ENCODE data around the gene STAB2. TPM values are rescaled to one million over a fixed set of nuclear protein-coding genes. Genes with fewer than 3 reads are reported as not detected.

STAB2 gene
- total and polyA plus RNA-seq, 2 of the 4 experiments (the other 2 are of a cell fraction): not detected

- no peak overlapping the region for H3K4me3 ChIP-seq (ENCODE audit: insufficient read depth, low read depth, low read length)
- H2BK15ac ChIP-seq (ENCODE audit: low read depth, low read length): no peak overlapping the region
- TF ChIP-seq RAD21 (IDR thresholded peaks at IDR 0.05; ENCODE audit: low read length) (no peak), MAZ (IDR thresholded peaks at IDR 0.05; ENCODE audit: borderline replicate concordance, low read depth, low read length) (no peak), ELK1 (IDR thresholded peaks at IDR 0.05; ENCODE audit: borderline replicate concordance, low read depth, low read length) (no peak), MXI1 (IDR thresholded peaks at IDR 0.05; ENCODE audit: borderline replicate concordance, low read depth, low read length) (no peak), RFX5 (IDR thresholded peaks at IDR 0.05; ENCODE audit: low read depth, low read length) (no peak), RCOR1 (IDR thresholded peaks at IDR 0.05; ENCODE audit: insufficient replicate concordance, low read length) (no peak), POLR2A (IDR thresholded peaks at IDR 0.05; ENCODE audit: low read depth, low read length) (no peak), CEBPB (IDR thresholded peaks at IDR 0.05; ENCODE audit: low read depth, low read length) (no peak), USF2 (IDR thresholded peaks at IDR 0.05; ENCODE audit: low read depth, low read length) (no peak), NFE2L2 (IDR thresholded peaks at IDR 0.05; ENCODE audit: low read depth, low read length) (no peak), MAFK (IDR thresholded peaks at IDR 0.05; ENCODE audit: low read depth, low read length) (no peak), BHLHE40 (IDR thresholded peaks at IDR 0.05; ENCODE audit: low read depth, low read length) (no peak), FOS (IDR thresholded peaks at IDR 0.05; ENCODE audit: low read depth, low read length) (no peak), CHD1 (IDR thresholded peaks at IDR 0.05; ENCODE audit: low read depth, low read length) (no peak), CTCF (conservative IDR thresholded peaks at IDR 0.05; ENCODE audit: low read depth, low read length) (no peak), SMC3 (IDR thresholded peaks at IDR 0.05; ENCODE audit: low read depth, low read length) (no peak)
- no peak overlapping the region for H2BK120ac ChIP-seq (ENCODE audit: low read depth, low read length)
- no peak overlapping the region for H3K4me2 ChIP-seq (ENCODE audit: low read depth, low read length)
- ATAC-seq (ENCODE audit: low read depth) (no peak), DNase-seq (no peak)
- H3K9ac ChIP-seq (ENCODE audit: low read depth, low read length): no peak overlapping the region
- no peak overlapping the region for H2AK9ac ChIP-seq (replicated peaks; ENCODE audit: low read depth, low read length, poor library complexity)
- H4K20me1 ChIP-seq (ENCODE audit: insufficient read depth, low read length): no peaks in the 10 kb centered on the region
- in situ Hi-C loops (cut with MboI; ENCODE audit: low sequenced_read_pairs): no loop called here
- no peak overlapping the region for H3K14ac ChIP-seq (replicated peaks; ENCODE audit: low read depth, low read length)
- H2BK20ac ChIP-seq (ENCODE audit: low read depth, low read length): no peak overlapping the region
- BruUV-seq (replicated peaks): no TSS peak
- H3K27me3 ChIP-seq (ENCODE audit: control insufficient read depth, insufficient read depth, low read length): peaks cover 4% of the 10 kb centered on the region
- H3K56ac ChIP-seq (ENCODE audit: extremely low read depth, insufficient read depth, low read length): no peak overlapping the region
- no peak overlapping the region for H3K27ac ChIP-seq (ENCODE audit: insufficient read depth, low read length)
- H3K36me3 ChIP-seq (ENCODE audit: control insufficient read depth, insufficient read depth, low read length): no peaks in the 10 kb centered on the region
- ChIA-PET POLR2A (ENCODE audit: unreplicated experiment) (no interaction called here), CTCF (no interaction called here)
- H3K4me1 ChIP-seq (ENCODE audit: control insufficient read depth, insufficient read depth, low read length): peaks cover 4% of the 10 kb centered on the region
- H4K5ac ChIP-seq (ENCODE audit: low read depth, low read length): no peak overlapping the region
- no peaks in the 10 kb centered on the region for H3K9me3 ChIP-seq (ENCODE audit: control insufficient read depth, insufficient read depth, low read length)
- no peak overlapping the region for H4K91ac ChIP-seq (ENCODE audit: insufficient read depth, low read depth, low read length)
- intact Hi-C loops (cut with micrococcal nuclease): no loop called here
- no peak overlapping the region for H3K18ac ChIP-seq (ENCODE audit: low read depth, low read length)
- H3K4ac ChIP-seq (ENCODE audit: low read depth, low read length): no peak overlapping the region
- no peak overlapping the region for H3K23ac ChIP-seq (ENCODE audit: low read depth, low read length)
- H3K9me1 ChIP-seq (ENCODE audit: insufficient read depth, low read length): no peaks in the 10 kb centered on the region
- no peaks in the 10 kb centered on the region for H3K79me1 ChIP-seq (ENCODE audit: low read depth in 1 of 2, low read length in 2 of 2)
- H4K8ac ChIP-seq (ENCODE audit: low read depth in 2 of 2, low read length in 2 of 2): no peak overlapping the region
- dilution Hi-C loops (cut with HindIII; ENCODE audit: low sequenced_read_pairs, unreplicated experiment): no loop called here
- H2AK5ac ChIP-seq (ENCODE audit: low read depth, low read length): no peak overlapping the region
- 59% methylated on average over 2 of the region's 2 CpGs; no CpG with 5 or more reads in 1 of the 2 experiments for WGBS, 2 experiments (ENCODE audit: extremely low coverage in 2 of 2, insufficient read length in 1 of 2)
- H2BK5ac ChIP-seq (ENCODE audit: low read depth, low read length, poor library complexity, severe bottlenecking): no peak overlapping the region
- no peak overlapping the region for H2AFZ ChIP-seq (replicated peaks; ENCODE audit: low read length, poor library complexity)
Observed at GRCh38 chr12:103557628-103558010, 29.5 kb upstream of the STAB2 start.
